ENCODE data around the gene ZNF600.
"Not testable (repeated sequence)": the region's sequence is repeated elsewhere in the genome, so short reads cannot be mapped to it uniquely, and the experiment has no call there.

The ZNF600 gene

GRCh38 chr19:52741371-52741770 is 45.2 kb downstream of the ZNF600 start:
- DNase-seq: not testable (repeated sequence)

GRCh38 chr19:52739576-52739975 is 47.0 kb downstream of the ZNF600 start:
- no peak for DNase-seq

- no peak for DNase-seq
Observed at GRCh38 chr19:52735734-52736133, 50.9 kb downstream of the ZNF600 start.

- DNase-seq: peak; percentile 95 to 96
Observed at GRCh38 chr19:52734893-52735661, 51.5 kb downstream of the ZNF600 start, which contains the start of gene ZNF611. Gene ZNF611 (minus strand): TSS chr19:52735044. CDS start chr19:52715894, 19,150 bp downstream.

GRCh38 chr19:52734331-52734892 is 52.2 kb downstream of the ZNF600 start:
- peak in 1 of 2 experiments; percentile 17 for DNase-seq

GRCh38 chr19:52726051-52726450 is 60.5 kb downstream of the ZNF600 start:
- not testable (repeated sequence) for DNase-seq

GRCh38 chr19:52725528-52725961 is 61.0 kb downstream of the ZNF600 start:
- DNase-seq: no peak

GRCh38 chr19:52724701-52725514 is 61.7 kb downstream of the ZNF600 start:
- DNase-seq: no peak

GRCh38 chr19:52723907-52724598 is 62.5 kb downstream of the ZNF600 start:
- DNase-seq: not testable (repeated sequence)

GRCh38 chr19:52722062-52723003 is 64.3 kb downstream of the ZNF600 start:
- no peak for DNase-seq

GRCh38 chr19:52720541-52720940 is 66.0 kb downstream of the ZNF600 start:
- DNase-seq: not testable (repeated sequence)

GRCh38 chr19:52716522-52716921 is 70.1 kb downstream of the ZNF600 start:
- DNase-seq: no peak

- not testable (repeated sequence) for DNase-seq
Observed at GRCh38 chr19:52715902-52716301, 70.7 kb downstream of the ZNF600 start.

GRCh38 chr19:52715330-52715729 is 71.3 kb downstream of the ZNF600 start:
- not testable (repeated sequence) for DNase-seq

Measured in NCI-H1930 (cell line).